OCI-LY7 (cell line): ENCODE results near the gene ANKRD65. TPM values are rescaled to one million over a fixed set of nuclear protein-coding genes. Genes with fewer than 3 reads are reported as not detected.

Experiments used
- BruUV-seq: library from RNA; stranded (reverse); fragments of 400-500 nt; replicated peaks from 2 replicates; lab custom pipeline; 2021; lab: Mats Ljungman, UMichigan
- CTCF ChIA-PET: fragments of 300-600 bp; sonication (Branson Sonifier 250); formaldehyde crosslinking; loops from one replicate; lab custom pipeline; 2022; ENCODE audit warnings: antibody characterized with exemption; ENCODE audit not compliant: unreplicated experiment; lab: Charles Lee
- POLR2A ChIA-PET: fragments of 300-600 bp; sonication (Branson Sonifier 250); formaldehyde crosslinking; loops from one replicate; lab custom pipeline; 2022; ENCODE audit warnings: antibody characterized with exemption; lab: Charles Lee
- DNase-seq: peaks from one replicate; pipeline ENCODE4 v3.0.0-alpha.2; 2015; ENCODE audit warnings: low spot score
- H2AFZ ChIP-seq: fragments of 200-600 bp; sonication (generic), shearing (Covaris generic); 2 replicates; pipeline ENCODE4 v1.6.1; 2014; ENCODE audit warnings: mild to moderate bottlenecking, antibody characterized with exemption, low read length, moderate library complexity
- H3K27ac ChIP-seq: fragments of 200-600 bp; sonication (generic); 2 replicates; pipeline ENCODE4 v1.5.1; 2014; ENCODE audit warnings: mixed run types, low read depth, mild to moderate bottlenecking, moderate library complexity, low read length, inconsistent platforms; ENCODE audit not compliant: poor library complexity, severe bottlenecking
- H3K36me3 ChIP-seq: fragments of 200-600 bp; sonication (generic); 2 replicates; pipeline ENCODE4 v1.6.1; 2014; ENCODE audit warnings: mild to moderate bottlenecking, antibody characterized with exemption, low read length, moderate library complexity, mixed read lengths; ENCODE audit not compliant: insufficient read depth
- H3K4me1 ChIP-seq: fragments of 200-600 bp; sonication (generic); 2 replicates; pipeline ENCODE4 v1.5.1; 2014; ENCODE audit warnings: mild to moderate bottlenecking, low read length; ENCODE audit not compliant: insufficient read depth, poor library complexity, severe bottlenecking
- H3K4me2 ChIP-seq: fragments of 200-600 bp; sonication (generic); 2 replicates; pipeline ENCODE4 v1.6.1; 2014; ENCODE audit warnings: mild to moderate bottlenecking, low read length
- H3K4me3 ChIP-seq: fragments of 200-600 bp; sonication (generic); 2 replicates; pipeline ENCODE4 v1.5.1; 2014; ENCODE audit warnings: mild to moderate bottlenecking, low read depth, low read length; ENCODE audit not compliant: poor library complexity, severe bottlenecking
- H3K79me2 ChIP-seq: fragments of 200-600 bp; sonication (generic); 2 replicates; pipeline ENCODE4 v1.6.1; 2016; ENCODE audit warnings: low read depth, mild to moderate bottlenecking, low read length, moderate library complexity, mixed read lengths; ENCODE audit not compliant: insufficient read depth
- H3K9me2 ChIP-seq: fragments of 200-600 bp; sonication (generic); 2 replicates; pipeline ENCODE4 v1.6.1; 2016; ENCODE audit warnings: mild to moderate bottlenecking, low read length, mixed read lengths; ENCODE audit not compliant: insufficient read depth
- H3K9me3 ChIP-seq: fragments of 200-600 bp; sonication (generic); 2 replicates; pipeline ENCODE4 v1.6.1; 2014; ENCODE audit warnings: mild to moderate bottlenecking, mixed run types, low read length, mixed read lengths
- H4K20me1 ChIP-seq: fragments of 200-600 bp; sonication (generic); 2 replicates; pipeline ENCODE4 v1.6.1; 2014; ENCODE audit warnings: mild to moderate bottlenecking, antibody characterized with exemption, low read length, moderate library complexity, mixed read lengths; ENCODE audit not compliant: insufficient read depth
- EZH2phosphoT487 ChIP-seq: fragments of 200-600 bp; sonication (generic); IDR thresholded peaks from 2 replicates; pipeline ENCODE4 v1.6.1; 2018; ENCODE audit warnings: low read depth, borderline replicate concordance, mild to moderate bottlenecking, mixed run types, antibody characterized with exemption, low read length, moderate library complexity, mixed read lengths
- intact Hi-C: fragments of 100-400 bp; cut with micrococcal nuclease; formaldehyde crosslinking; loops from one replicate; pipeline ENCODE4 v1.10.0; 2022; ENCODE audit not compliant: unreplicated experiment
- total RNA-seq, 2 experiments: library from RNA; depleted of rRNA in 1 of 2; stranded (reverse); fragments of >200 nt in 1 of 2; shearing (Covaris generic) in 1 of 2; gene quantifications; 2 replicates each; pipeline ENCODE4 v1.2.3, GENCODE V29; 2014 to 2022
- TF ChIP-seq, protein P1 (sequence below): fragments of 200-600 bp; sonication (generic); conservative IDR thresholded peaks from 2 replicates; pipeline ENCODE4 v1.5.1; 2014; ENCODE audit warnings: mild to moderate bottlenecking, antibody characterized with exemption, low read length, moderate library complexity, mixed read lengths

ANKRD65 gene
- total RNA-seq, 2 experiments from 2014 or later: not detected

- no peak for DNase-seq
- H3K36me3 ChIP-seq: no peaks in the 10 kb centered on the region
- no peak overlapping the region for H3K27ac ChIP-seq
- no peaks in the 10 kb centered on the region for H3K9me2 ChIP-seq
- H3K4me3 ChIP-seq: no peak overlapping the region
- TF ChIP-seq, protein P1, sequence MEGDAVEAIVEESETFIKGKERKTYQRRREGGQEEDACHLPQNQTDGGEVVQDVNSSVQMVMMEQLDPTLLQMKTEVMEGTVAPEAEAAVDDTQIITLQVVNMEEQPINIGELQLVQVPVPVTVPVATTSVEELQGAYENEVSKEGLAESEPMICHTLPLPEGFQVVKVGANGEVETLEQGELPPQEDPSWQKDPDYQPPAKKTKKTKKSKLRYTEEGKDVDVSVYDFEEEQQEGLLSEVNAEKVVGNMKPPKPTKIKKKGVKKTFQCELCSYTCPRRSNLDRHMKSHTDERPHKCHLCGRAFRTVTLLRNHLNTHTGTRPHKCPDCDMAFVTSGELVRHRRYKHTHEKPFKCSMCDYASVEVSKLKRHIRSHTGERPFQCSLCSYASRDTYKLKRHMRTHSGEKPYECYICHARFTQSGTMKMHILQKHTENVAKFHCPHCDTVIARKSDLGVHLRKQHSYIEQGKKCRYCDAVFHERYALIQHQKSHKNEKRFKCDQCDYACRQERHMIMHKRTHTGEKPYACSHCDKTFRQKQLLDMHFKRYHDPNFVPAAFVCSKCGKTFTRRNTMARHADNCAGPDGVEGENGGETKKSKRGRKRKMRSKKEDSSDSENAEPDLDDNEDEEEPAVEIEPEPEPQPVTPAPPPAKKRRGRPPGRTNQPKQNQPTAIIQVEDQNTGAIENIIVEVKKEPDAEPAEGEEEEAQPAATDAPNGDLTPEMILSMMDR: no peak
- no peaks in the 10 kb centered on the region for H4K20me1 ChIP-seq
- CTCF ChIA-PET: no interaction called here
- no peaks in the 10 kb centered on the region for H3K79me2 ChIP-seq
- no peak overlapping the region for H2AFZ ChIP-seq
- H3K4me2 ChIP-seq: no peak overlapping the region
- H3K4me1 ChIP-seq: no peaks in the 10 kb centered on the region
- intact Hi-C loops: no loop called here
- no TSS peak for BruUV-seq
- POLR2A ChIA-PET: no interaction called here
- no peaks in the 10 kb centered on the region for H3K9me3 ChIP-seq
Observed at GRCh38 chr1:1438531-1439381, 17.7 kb upstream of the ANKRD65 start.

DNA sequence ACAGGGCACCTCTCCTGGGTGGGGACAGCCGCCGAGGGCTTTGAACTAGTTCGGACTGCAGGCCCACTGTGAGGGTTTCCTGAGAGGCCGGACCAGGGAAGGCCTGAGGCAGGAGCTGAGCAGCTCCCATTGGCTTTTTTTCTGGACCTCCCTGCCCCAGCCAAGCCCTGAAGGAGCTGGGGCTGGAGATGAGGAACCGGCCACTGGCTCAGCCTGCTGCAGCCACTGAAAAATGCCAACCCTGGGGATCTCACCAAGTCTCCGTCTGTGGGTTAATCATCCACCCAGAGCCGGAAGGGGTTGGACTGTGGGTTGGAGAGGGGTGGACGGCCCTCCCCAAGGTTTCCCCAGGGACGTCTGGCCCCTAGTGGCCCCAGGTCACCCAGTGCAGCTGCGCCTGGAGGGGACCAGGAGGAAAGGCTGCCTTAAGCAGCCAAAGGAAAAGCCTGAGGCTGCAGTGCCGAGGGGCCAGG, 16.9 kb upstream of the ANKRD65 start:
- Histone ChIP-seq H3K9me3 (no peaks in the 10 kb centered on the region), H3K4me2 (no peak overlapping the region), H2AFZ (no peak overlapping the region), H3K4me3 (no peak overlapping the region), H3K27ac (no peak overlapping the region), H3K79me2 (no peaks in the 10 kb centered on the region), H3K4me1 (no peaks in the 10 kb centered on the region), H3K36me3 (no peaks in the 10 kb centered on the region), H3K9me2 (no peaks in the 10 kb centered on the region), H4K20me1 (no peaks in the 10 kb centered on the region)
- intact Hi-C loops: no loop called here
- no peak for DNase-seq
- ChIA-PET CTCF (no interaction called here), POLR2A (no interaction called here)
- TF ChIP-seq, protein P1: no peak
- TF ChIP-seq EZH2phosphoT487: no peak
- BruUV-seq: no TSS peak
